Measurements from ENCODE around the gene AKNAD1. TPM values are rescaled to one million over a fixed set of nuclear protein-coding genes. Genes with fewer than 3 reads are reported as not detected.

The AKNAD1 gene
- total RNA-seq, 1 experiment from 2014 or later, result 0.54 TPM

DNA sequence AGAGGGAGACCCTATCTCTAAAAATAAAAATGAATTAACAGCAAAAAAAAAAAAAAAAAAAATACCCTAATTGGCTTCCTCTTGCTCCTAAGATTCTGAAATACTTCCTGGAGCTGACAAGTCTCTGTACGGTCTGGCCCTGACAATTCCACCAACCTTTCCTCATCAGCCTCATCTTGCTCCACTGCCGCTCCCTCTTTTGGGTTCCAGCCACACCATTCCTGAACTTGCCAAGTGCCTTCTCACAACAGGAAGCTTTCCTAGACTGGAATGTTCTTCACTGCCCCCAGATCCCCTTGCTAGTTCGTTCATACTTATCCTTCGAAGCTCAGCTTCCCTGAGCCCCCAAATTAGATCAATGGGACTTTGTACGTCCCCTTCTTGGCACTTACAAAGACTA, 37.0 kb downstream of the AKNAD1 start:
- intact Hi-C loops (cut with micrococcal nuclease; ENCODE audit: unreplicated experiment), result no loop called here

DNA sequence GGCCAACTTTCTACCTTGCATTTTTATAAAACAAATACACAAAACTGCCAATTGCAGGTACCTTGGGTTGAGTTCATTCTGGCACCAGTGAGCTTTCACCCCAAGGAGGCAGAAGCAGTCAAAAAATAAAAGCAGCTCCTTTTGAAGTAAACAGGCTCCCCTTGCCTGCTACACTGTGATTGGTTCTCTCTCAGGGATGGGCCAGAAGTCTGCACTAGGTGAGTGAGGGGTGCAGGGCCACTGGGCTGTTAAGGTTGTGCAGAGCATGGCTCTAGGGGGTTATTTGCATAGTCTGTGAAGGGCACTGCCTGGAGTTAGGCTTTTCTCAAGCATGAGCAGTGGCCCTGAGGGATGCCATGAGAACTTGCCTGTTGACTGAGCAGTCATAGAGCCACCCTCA, 39.1 kb downstream of the AKNAD1 start:
- intact Hi-C loops (cut with micrococcal nuclease; ENCODE audit: unreplicated experiment), result no loop called here
- Histone ChIP-seq H3K4me3 (ENCODE audit: low read depth, low read length, poor library complexity, severe bottlenecking) (no peak overlapping the region), H3K36me3 (ENCODE audit: insufficient read depth, low read length, poor library complexity, severe bottlenecking) (no peaks in the 10 kb centered on the region), H3K27me3 (replicated peaks; ENCODE audit: insufficient read depth, low read depth, low read length, poor library complexity) (no peaks in the 10 kb centered on the region), H3K9me3 (ENCODE audit: low read depth, low read length, poor library complexity, severe bottlenecking) (no peaks in the 10 kb centered on the region), H3K4me1 (ENCODE audit: insufficient read depth, low read length, poor library complexity, severe bottlenecking) (peaks cover 30% of the 10 kb centered on the region), H3K27ac (ENCODE audit: low read depth, low read length, poor library complexity, severe bottlenecking) (no peak overlapping the region)
- no peak for DNase-seq (ENCODE audit: low spot score)
- ChIA-PET CTCF (no interaction called here), POLR2A (ENCODE audit: low non-redundant PET) (interaction anchor here (0.6 kb wide), 1 partner anchor 9 kb away, joined by 7 read pairs; no protein-coding TSS in a partner anchor)
- TF ChIP-seq EZH2 (IDR thresholded peaks at IDR 0.05; ENCODE audit: borderline replicate concordance, low read depth, low read length, poor library complexity, severe bottlenecking) (no peak), CTCF (conservative IDR thresholded peaks at IDR 0.05; ENCODE audit: low read depth, low read length) (no peak)
- BruUV-seq (replicated peaks), result no TSS peak

More for the DNA sequence above, 37.0 kb downstream of the AKNAD1 start:
- Histone ChIP-seq H3K9me3 (ENCODE audit: low read depth, low read length, poor library complexity, severe bottlenecking) (no peaks in the 10 kb centered on the region), H3K36me3 (ENCODE audit: insufficient read depth, low read length, poor library complexity, severe bottlenecking) (no peaks in the 10 kb centered on the region), H3K27me3 (replicated peaks; ENCODE audit: insufficient read depth, low read depth, low read length, poor library complexity) (no peaks in the 10 kb centered on the region), H3K27ac (ENCODE audit: low read depth, low read length, poor library complexity, severe bottlenecking) (no peak overlapping the region), H3K4me1 (ENCODE audit: insufficient read depth, low read length, poor library complexity, severe bottlenecking) (peaks cover 19% of the 10 kb centered on the region), H3K4me3 (ENCODE audit: low read depth, low read length, poor library complexity, severe bottlenecking) (no peak overlapping the region)
- CTCF ChIA-PET, result no interaction called here
- POLR2A ChIA-PET (ENCODE audit: low non-redundant PET), result no interaction called here
- no peak for DNase-seq (ENCODE audit: low spot score)
- TF ChIP-seq EZH2 (IDR thresholded peaks at IDR 0.05; ENCODE audit: borderline replicate concordance, low read depth, low read length, poor library complexity, severe bottlenecking) (no peak), CTCF (conservative IDR thresholded peaks at IDR 0.05; ENCODE audit: low read depth, low read length) (no peak)
- no TSS peak for BruUV-seq (replicated peaks)

- H3K4me1 ChIP-seq (ENCODE audit: insufficient read depth, low read length, poor library complexity, severe bottlenecking), result peaks cover 30% of the 10 kb centered on the region
- no peak for DNase-seq (ENCODE audit: low spot score)
- intact Hi-C loops (cut with micrococcal nuclease; ENCODE audit: unreplicated experiment), result no loop called here
- ChIA-PET POLR2A (ENCODE audit: low non-redundant PET) (no interaction called here), CTCF (interaction anchor here (0.7 kb wide), 2 partner anchors 52 to 1025 kb away, joined by 3 to 4 read pairs; no protein-coding TSS in a partner anchor)
- H3K4me3 ChIP-seq (ENCODE audit: low read depth, low read length, poor library complexity, severe bottlenecking), result no peak overlapping the region
- no TSS peak for BruUV-seq (replicated peaks)
- H3K36me3 ChIP-seq (ENCODE audit: insufficient read depth, low read length, poor library complexity, severe bottlenecking), result no peaks in the 10 kb centered on the region
- no peaks in the 10 kb centered on the region for H3K9me3 ChIP-seq (ENCODE audit: low read depth, low read length, poor library complexity, severe bottlenecking)
- no peaks in the 10 kb centered on the region for H3K27me3 ChIP-seq (replicated peaks; ENCODE audit: insufficient read depth, low read depth, low read length, poor library complexity)
- no peak overlapping the region for H3K27ac ChIP-seq (ENCODE audit: low read depth, low read length, poor library complexity, severe bottlenecking)
- no peak for TF ChIP-seq CTCF (conservative IDR thresholded peaks at IDR 0.05; ENCODE audit: low read depth, low read length)
- no peak for TF ChIP-seq EZH2 (IDR thresholded peaks at IDR 0.05; ENCODE audit: borderline replicate concordance, low read depth, low read length, poor library complexity, severe bottlenecking)
These were observed 39.9 kb downstream of the AKNAD1 start for GRCh38 chr1:108817016-108817415.
